HG03175 (cell line): ENCODE results near the gene RAB6D.
"Not testable (repeated sequence)": the region's sequence is repeated elsewhere in the genome, so short reads cannot be mapped to it uniquely, and the experiment has no call there.

Experiments
- ATAC-seq: cut with Tn5 transposase; IDR thresholded peaks from one replicate; pipeline ENCODE4 v1.9.1; 2021; ENCODE audit warnings: mild to moderate bottlenecking, moderate library complexity; ENCODE audit not compliant: unreplicated experiment

Gene RAB6D

GRCh38 chr2:131367352-131367751 lies 3.4 kb upstream of the RAB6D start:
- ATAC-seq: no peak

GRCh38 chr2:131366643-131367042 lies 2.7 kb upstream of the RAB6D start:
- ATAC-seq: no peak

- ATAC-seq: no peak
Measured at GRCh38 chr2:131365452-131365851, 1.5 kb upstream of the RAB6D start.

- ATAC-seq: not testable (repeated sequence)
Measured at GRCh38 chr2:131363213-131363612, 755 bp downstream of the RAB6D start.

GRCh38 chr2:131361773-131362172 lies 2.2 kb downstream of the RAB6D start:
- ATAC-seq: not testable (repeated sequence)

GRCh38 chr2:131353167-131353697 lies 10.7 kb downstream of the RAB6D start:
- not testable (repeated sequence) for ATAC-seq

GRCh38 chr2:131349021-131349420 lies 14.9 kb downstream of the RAB6D start:
- ATAC-seq: no peak

GRCh38 chr2:131347035-131347434 lies 16.9 kb downstream of the RAB6D start:
- not testable (repeated sequence) for ATAC-seq

- not testable (repeated sequence) for ATAC-seq
Measured at GRCh38 chr2:131339307-131339706, 24.7 kb downstream of the RAB6D start.

GRCh38 chr2:131335319-131335718 lies 28.6 kb downstream of the RAB6D start:
- ATAC-seq: not testable (repeated sequence)

- ATAC-seq: not testable (repeated sequence)
Measured at GRCh38 chr2:131332709-131333108, 31.3 kb downstream of the RAB6D start.

- ATAC-seq: not testable (repeated sequence)
Measured at GRCh38 chr2:131331000-131331399, 33.0 kb downstream of the RAB6D start.

GRCh38 chr2:131322209-131322608 lies 41.8 kb downstream of the RAB6D start:
- ATAC-seq: no peak

GRCh38 chr2:131321344-131321743 lies 42.6 kb downstream of the RAB6D start:
- ATAC-seq: not testable (repeated sequence)

- not testable (repeated sequence) for ATAC-seq
Measured at GRCh38 chr2:131311001-131311400, 53.0 kb downstream of the RAB6D start.
